ENCODE results near the gene ERGIC1. TPM values are rescaled to one million over a fixed set of nuclear protein-coding genes. Genes with fewer than 3 reads are reported as not detected.

The ERGIC1 gene
- total RNA-seq, 1 donor from 2014 or later = 177 TPM

DNA sequence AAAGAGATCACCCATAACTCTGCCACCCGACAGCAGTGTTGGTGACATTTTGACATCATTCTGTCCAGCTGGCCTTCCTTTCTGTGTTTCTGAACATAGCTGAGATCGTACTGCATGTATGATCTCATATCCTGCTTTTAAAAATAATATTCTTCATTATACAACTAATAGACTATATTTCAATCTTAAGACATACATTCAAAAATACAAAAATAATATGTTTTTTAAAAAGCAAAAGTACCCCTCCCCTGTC is 77.5 kb downstream of the ERGIC1 start:
- Histone ChIP-seq H3K36me3 (peaks cover 57% of the 10 kb centered on the region), H3K4me1 (peaks cover 18% of the 10 kb centered on the region), H3K4me3 (no peak overlapping the region), H3K9me3 (no peaks in the 10 kb centered on the region), H3K27ac (peak overlapping the region; percentile 79), H3K27me3 (ENCODE audit: low read depth) (no peaks in the 10 kb centered on the region)
- DNase-seq = no peak
- intact Hi-C loops (cut with DNase I) = no loop called here
- TF ChIP-seq, protein P1, sequence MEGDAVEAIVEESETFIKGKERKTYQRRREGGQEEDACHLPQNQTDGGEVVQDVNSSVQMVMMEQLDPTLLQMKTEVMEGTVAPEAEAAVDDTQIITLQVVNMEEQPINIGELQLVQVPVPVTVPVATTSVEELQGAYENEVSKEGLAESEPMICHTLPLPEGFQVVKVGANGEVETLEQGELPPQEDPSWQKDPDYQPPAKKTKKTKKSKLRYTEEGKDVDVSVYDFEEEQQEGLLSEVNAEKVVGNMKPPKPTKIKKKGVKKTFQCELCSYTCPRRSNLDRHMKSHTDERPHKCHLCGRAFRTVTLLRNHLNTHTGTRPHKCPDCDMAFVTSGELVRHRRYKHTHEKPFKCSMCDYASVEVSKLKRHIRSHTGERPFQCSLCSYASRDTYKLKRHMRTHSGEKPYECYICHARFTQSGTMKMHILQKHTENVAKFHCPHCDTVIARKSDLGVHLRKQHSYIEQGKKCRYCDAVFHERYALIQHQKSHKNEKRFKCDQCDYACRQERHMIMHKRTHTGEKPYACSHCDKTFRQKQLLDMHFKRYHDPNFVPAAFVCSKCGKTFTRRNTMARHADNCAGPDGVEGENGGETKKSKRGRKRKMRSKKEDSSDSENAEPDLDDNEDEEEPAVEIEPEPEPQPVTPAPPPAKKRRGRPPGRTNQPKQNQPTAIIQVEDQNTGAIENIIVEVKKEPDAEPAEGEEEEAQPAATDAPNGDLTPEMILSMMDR (IDR thresholded peaks at IDR 0.05) = no peak
- no peak for ATAC-seq

DNA sequence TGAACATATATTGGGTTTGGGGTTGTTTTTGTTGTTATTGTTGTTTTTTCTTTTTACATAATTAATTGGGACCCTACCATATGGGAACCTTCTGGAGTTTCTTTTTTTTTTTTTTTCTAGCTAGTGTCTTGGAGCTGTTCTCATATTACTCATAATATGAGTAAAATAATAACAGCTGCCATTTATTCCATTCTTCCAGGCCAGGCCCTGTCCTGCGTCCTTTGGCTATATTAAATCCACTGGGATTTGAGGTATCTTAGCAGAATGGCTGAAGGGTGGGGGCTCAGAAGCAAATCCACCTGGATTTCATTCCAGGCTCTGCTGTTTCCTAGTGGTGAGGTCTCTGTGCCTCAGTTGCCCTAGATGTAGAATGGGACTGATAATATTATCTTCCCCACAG is 77.9 kb downstream of the ERGIC1 start:
- no peak overlapping the region for H3K4me3 ChIP-seq
- TF ChIP-seq, protein P1 (IDR thresholded peaks at IDR 0.05) = no peak

DNA sequence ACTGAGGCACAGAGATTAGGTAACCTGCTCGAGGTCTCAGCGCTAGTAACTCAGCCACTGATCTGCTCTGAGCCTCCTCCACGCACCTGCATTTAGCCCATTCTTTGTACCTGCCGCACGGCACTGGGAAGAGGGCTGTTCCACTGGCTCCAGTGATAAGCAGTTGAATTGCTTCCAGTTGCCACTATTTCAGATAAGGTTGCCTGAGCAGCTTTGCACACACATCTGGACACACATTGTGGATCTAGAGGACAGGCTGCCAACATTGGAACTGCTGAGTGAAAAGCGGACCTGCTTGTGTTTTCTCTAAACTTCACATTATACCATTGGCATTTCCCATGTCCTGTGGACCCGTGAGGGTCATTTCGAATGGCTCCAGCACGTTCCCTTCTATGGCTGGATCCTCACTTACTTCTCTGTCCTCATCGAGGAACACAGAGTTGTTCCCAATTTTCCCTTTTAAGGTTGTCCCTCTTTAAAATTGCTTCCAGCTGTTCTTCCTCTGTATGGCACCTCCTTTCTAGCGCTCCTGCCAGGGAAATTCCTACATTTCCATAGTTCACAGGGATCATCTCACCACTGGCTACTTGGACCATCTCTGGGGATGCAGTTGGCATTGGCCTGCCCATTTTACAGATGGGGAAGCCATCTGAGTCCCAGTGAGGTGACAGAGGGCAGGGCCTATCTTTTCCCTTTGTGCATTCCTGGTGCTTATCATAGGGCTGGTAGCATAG is 79.2 kb downstream of the ERGIC1 start:
- ATAC-seq (no peak), DNase-seq (no peak)
- no peaks in the 10 kb centered on the region for H3K27me3 ChIP-seq (ENCODE audit: low read depth)
- intact Hi-C loops (cut with DNase I) = no loop called here
- peaks cover 17% of the 10 kb centered on the region for H3K4me1 ChIP-seq
- no peaks in the 10 kb centered on the region for H3K9me3 ChIP-seq
- TF ChIP-seq, protein P1 (IDR thresholded peaks at IDR 0.05) = no peak
- no peak overlapping the region for H3K4me3 ChIP-seq
- H3K27ac ChIP-seq = no peak overlapping the region
- H3K36me3 ChIP-seq = peaks cover 72% of the 10 kb centered on the region

More for the DNA sequence above, 77.9 kb downstream of the ERGIC1 start:
- H3K27me3 ChIP-seq (ENCODE audit: low read depth) = no peaks in the 10 kb centered on the region
- no peaks in the 10 kb centered on the region for H3K9me3 ChIP-seq
- no peak for ATAC-seq
- H3K4me1 ChIP-seq = peaks cover 16% of the 10 kb centered on the region
- no peak for DNase-seq
- peak overlapping the region; percentile 79 for H3K27ac ChIP-seq
- H3K36me3 ChIP-seq = peaks cover 61% of the 10 kb centered on the region
- intact Hi-C loops (cut with DNase I) = no loop called here

DNA sequence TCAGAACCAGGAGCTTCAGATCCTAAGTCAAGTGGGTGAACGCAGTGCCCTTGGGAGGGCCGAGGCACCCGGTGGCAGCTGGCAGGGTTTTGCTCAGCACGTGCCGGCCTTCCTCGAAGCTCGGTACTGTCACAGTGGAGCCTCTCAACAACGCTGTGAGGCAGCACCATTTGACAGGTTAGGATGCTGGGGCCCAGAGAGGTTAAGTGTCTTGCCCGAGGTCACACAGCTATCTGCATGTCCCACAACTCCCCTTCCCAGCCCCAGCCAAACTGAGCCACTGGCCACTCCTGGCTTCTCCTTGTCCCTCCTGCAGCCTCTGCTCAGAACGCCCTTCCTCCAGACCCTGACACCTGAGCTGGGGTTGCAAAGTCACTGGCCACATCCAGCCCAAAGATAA is 81.5 kb downstream of the ERGIC1 start:
- Histone ChIP-seq H3K9me3 (no peaks in the 10 kb centered on the region), H3K4me1 (peaks cover 24% of the 10 kb centered on the region), H3K27me3 (ENCODE audit: low read depth) (no peaks in the 10 kb centered on the region), H3K36me3 (peaks cover 84% of the 10 kb centered on the region), H3K4me3 (no peak overlapping the region), H3K27ac (no peak overlapping the region)
- intact Hi-C loops (cut with DNase I) = no loop called here
- ATAC-seq (no peak), DNase-seq (no peak)
- TF ChIP-seq, protein P1 (IDR thresholded peaks at IDR 0.05) = no peak

DNA sequence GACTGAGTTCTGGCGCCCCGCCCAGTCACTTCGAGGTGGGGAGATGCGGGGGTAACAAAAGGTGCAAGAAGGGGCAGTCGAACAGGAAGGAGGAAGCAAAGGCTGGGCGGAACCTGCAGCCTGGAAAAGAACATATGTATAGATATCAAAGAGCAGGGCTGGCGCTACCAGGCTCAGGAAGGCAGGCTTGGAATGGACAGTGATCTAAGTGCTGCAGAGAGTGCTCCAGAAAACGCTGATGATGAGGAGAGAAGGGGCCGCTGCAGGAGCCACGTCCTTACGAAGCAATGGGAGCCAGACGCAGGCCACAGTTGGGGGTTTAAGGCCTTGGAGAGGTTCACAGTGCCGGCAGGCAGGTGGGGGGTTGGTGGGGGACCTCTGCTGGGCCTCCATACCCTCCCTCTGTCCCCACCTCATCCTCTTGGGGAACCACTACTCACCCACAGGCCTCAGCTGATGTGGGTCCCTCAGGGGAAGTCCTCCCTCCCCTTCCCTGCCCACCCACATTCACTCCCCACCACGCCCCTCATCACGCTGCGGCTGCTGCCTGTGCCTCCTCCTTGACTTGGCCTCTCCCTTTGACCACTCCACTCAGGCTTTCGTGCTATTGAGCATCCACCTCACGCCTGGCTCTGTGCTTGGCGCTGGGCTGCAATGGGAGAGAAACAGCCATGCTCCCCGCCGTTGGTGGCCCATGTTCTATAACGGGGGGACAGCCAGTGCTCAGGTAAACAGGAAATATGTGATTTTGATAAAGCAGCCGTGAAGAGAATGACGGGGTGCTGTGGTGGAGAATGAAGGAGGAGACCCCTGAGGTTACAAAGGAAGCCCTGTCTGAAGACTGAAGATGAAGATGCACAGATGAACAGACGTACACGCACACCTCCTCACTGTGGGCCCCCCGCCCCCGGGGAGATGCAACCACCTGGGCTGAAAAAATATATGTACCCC is 84.6 kb downstream of the ERGIC1 start:
- peaks cover 8% of the 10 kb centered on the region for H3K4me1 ChIP-seq
- intact Hi-C loops (cut with DNase I) = no loop called here
- H3K9me3 ChIP-seq = no peaks in the 10 kb centered on the region
- no peaks in the 10 kb centered on the region for H3K27me3 ChIP-seq (ENCODE audit: low read depth)
- no peak overlapping the region for H3K27ac ChIP-seq
- no peak overlapping the region for H3K4me3 ChIP-seq
- TF ChIP-seq, protein P1 (IDR thresholded peaks at IDR 0.05) = no peak
- peak; percentile 60 for DNase-seq
- ATAC-seq = peak; percentile 3 to 20
- peaks cover 86% of the 10 kb centered on the region for H3K36me3 ChIP-seq
